GM12864 (cell line): ENCODE measurements around the gene TSPAN9.
A peak's percentile ranks its signal among the peaks of the same experiment; 100 is the strongest.

ENCODE experiments used
- DNase-seq: peaks from one replicate; pipeline ENCODE4 v3.0.0-alpha.2; 2011; ENCODE audit warnings: low read depth
- H3K4me3 ChIP-seq: 2 replicates; pipeline ENCODE4 v1.5.1; 2011; ENCODE audit warnings: mild to moderate bottlenecking, low read depth, low read length, control low read depth
- CTCF ChIP-seq: IDR thresholded peaks from 2 replicates; pipeline ENCODE4 v1.5.1; 2011; ENCODE audit warnings: low read depth, mild to moderate bottlenecking, moderate library complexity, low read length, control low read depth, inconsistent platforms; ENCODE audit errors: missing control alignments

Gene TSPAN9

DNA sequence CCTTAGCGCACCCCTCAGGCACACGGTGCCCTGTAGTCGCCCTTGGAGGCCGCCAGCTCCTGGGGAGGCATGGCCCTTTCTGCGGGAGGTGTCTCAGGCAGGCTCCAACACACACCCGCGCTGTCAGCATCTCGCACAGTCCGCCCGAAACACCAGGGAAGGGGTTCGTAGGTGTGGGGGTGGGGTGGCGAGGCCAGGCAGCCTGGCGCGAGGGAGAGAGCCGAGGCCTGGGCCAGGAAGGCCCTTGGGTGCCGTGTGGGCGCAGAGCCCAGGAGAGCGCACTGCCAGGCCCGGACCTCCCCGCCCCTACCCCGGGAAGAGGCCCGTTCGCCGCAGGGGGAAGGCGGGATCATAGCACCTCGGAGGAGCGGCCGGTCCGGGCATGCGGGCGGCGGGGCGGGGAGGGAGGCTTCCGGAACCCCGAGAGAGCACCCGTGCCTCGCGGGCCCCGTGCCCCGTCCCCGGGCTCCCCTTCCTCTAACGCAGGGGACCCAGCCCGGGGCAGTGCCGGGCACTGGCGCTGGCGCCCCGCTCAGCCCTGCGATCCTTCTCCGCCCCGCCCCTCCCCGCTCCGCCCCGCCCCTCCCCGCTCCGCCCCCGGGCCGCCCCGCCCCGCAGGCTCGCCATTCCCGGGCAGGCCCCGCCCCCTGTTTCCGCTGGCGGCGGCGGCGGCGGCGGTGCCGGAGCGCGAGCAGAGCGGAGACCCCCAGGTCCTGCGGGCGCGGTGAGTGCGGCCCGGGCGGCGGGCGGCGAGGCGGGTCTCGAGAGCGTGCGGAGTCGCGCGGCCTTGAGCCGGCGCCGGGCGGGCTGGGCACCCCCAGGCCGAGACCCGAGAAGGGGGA, at the start of gene TSPAN9:
Gene TSPAN9, plus strand, starts transcription at position 650 of the 842 bp plus-strand sequence. CDS start 123,815 bp downstream, outside the sequence.
- H3K4me3 ChIP-seq = peak within 1 kb of the TSS; percentile 62
- DNase-seq = no peak
- no peak for TF ChIP-seq CTCF

- H3K4me3 ChIP-seq = no peak overlapping the region
- DNase-seq = no peak
- TF ChIP-seq CTCF = no peak
Observed at GRCh38 chr12:3028108-3028507, 49.1 kb upstream of the TSPAN9 start.

- no peak for TF ChIP-seq CTCF
- no peak overlapping the region for H3K4me3 ChIP-seq
- DNase-seq = no peak
Observed at GRCh38 chr12:3030821-3031429, 46.3 kb upstream of the TSPAN9 start.

DNA sequence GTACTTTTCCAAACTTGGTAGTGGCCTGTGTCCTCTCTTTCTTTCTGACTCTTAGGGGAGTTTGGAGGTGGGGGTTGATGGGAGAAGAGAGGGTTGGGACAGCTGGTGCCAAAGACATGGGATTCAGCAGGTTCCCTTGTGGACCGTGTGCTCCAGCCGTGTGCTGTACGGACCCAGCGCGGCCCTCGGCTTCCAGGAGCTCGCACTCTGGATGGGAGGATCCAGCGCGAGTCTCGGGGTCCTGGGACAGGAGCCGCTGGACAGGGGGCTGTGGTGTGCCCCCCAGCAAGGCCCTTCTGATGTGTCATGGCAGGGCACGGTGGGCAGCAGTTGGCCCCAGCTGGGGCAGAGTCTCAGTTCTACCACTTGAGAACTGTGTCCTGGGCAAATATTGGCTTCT, 45.0 kb upstream of the TSPAN9 start:
- no peak overlapping the region for H3K4me3 ChIP-seq
- no peak for DNase-seq
- no peak for TF ChIP-seq CTCF

DNA sequence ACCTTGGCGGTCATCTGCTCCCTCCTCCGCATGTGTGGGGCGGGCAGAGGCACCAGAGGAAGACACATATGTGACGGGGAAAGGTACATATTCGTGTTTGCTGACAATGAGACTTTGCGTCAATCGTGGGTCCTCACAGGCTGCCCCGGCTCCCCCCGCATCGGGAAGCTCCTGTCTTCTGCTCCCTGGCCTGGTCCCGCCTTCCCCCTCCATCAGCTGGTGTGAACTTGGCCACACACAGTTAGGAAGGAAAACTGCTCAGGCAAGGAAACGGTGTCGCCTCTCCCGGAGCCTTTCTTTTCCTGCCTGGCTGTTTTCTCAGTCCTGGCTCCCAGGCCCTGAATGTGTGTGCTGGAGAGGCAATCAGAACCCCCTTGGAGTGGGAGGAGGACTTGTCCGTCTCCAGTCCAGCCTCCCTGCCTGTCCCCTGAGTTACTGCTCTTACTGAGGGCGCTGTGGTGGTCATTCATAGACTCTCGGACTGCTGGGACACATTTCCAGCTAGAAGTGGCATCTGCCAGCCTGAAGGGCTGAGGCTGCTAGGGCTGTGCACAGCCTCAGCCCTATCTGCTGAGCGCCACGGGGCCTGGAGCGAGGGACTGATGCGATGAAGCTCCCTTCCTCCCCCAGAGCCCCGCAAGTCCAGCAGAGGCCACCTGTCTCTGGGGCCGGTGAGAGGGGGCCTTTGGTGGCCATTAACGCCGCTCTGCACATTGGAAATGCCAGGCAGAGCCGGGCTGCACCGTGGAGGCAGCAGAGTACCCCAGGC, 44.2 kb upstream of the TSPAN9 start:
- TF ChIP-seq CTCF = no peak
- DNase-seq = no peak
- H3K4me3 ChIP-seq = no peak overlapping the region

DNA sequence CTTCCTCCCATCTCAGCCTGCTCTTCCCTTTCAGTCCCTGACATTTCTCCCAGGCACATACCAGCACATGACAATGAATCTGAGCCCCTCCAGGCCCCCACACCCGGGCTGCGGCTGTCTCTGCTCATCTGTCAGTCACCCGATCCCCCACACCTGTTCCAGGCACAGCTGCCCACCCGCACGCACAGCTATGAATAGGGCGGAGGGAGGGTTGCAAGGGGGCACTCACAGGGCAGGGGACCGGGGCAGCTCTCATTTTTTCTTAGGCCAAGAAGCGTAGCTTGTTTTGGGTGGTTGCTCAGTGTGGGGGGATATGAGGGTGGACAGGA, 43.7 kb upstream of the TSPAN9 start:
- DNase-seq = no peak
- no peak for TF ChIP-seq CTCF
- H3K4me3 ChIP-seq = no peak overlapping the region
